Uterus (tissue), 2 donors: ENCODE measurements around the gene JMJD6.
A peak's percentile ranks its signal among the peaks of the same experiment; 100 is the strongest.

Experiments
- POLR2A ChIP-seq, 2 donors: fragments of 450-650 bp; IDR thresholded peaks; one replicate each; pipeline ENCODE4 v1.6.1; 2016; ENCODE audit warnings: antibody characterized with exemption in 2 of 2, mild to moderate bottlenecking in 1 of 2, moderate library complexity in 1 of 2
- TF ChIP-seq, protein P1 (sequence below), 4 experiments: fragments of 200-600 bp in 2 of 4; fragments of 450-650 bp in 2 of 4; sonication (generic) in 2 of 4; IDR thresholded peaks; one replicate each; pipeline ENCODE4 v1.5.1; 2016 to 2019; ENCODE audit warnings: antibody characterized with exemption in 4 of 4, mild to moderate bottlenecking in 2 of 4, moderate library complexity in 1 of 4

DNA sequence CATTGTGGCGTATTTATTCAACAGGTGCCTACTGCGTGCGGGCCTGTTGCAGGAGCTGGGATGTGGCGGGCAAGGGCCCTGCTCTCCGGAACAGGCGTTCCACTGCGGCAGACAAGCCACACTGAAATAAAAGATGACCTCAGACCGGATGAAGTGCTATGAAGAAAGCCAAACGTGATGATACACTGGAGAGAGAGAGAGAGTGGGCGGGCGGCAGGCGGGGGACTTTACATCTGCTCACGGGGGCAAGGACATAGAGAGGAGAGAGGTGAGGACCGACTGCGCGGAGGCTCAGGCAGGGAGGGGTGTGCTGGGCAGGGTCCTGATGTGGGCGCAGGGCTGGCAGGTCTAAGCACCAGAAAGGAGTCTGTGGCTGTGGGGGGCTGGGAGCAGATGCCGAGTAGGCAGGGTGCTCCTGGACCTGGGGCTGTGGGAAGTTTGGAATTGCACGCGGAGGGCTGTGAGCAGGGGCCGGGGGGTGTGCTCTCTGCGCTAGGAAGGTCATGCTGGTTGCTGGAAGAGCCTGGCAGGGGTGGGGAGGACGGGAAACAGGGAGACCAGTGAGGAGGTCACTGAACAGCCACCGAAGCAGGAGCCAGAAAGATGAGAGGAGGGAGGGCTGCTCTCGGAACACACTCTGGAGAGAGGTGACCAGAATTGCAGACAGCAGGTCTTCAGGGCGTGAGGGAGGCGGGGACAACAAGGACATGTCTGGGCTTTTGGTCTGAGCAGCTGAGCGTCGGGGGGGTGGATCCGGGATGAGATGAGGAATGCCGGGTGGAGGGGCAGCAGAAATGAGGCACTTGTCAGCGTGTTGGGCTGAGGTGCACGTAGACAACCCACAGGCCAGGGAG, 25.6 kb downstream of the JMJD6 start:
- peak; percentile 66 to 69 for TF ChIP-seq POLR2A (IDR thresholded peaks at IDR 0.05)
- TF ChIP-seq, protein P1, sequence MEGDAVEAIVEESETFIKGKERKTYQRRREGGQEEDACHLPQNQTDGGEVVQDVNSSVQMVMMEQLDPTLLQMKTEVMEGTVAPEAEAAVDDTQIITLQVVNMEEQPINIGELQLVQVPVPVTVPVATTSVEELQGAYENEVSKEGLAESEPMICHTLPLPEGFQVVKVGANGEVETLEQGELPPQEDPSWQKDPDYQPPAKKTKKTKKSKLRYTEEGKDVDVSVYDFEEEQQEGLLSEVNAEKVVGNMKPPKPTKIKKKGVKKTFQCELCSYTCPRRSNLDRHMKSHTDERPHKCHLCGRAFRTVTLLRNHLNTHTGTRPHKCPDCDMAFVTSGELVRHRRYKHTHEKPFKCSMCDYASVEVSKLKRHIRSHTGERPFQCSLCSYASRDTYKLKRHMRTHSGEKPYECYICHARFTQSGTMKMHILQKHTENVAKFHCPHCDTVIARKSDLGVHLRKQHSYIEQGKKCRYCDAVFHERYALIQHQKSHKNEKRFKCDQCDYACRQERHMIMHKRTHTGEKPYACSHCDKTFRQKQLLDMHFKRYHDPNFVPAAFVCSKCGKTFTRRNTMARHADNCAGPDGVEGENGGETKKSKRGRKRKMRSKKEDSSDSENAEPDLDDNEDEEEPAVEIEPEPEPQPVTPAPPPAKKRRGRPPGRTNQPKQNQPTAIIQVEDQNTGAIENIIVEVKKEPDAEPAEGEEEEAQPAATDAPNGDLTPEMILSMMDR (IDR thresholded peaks at IDR 0.05) = no peak
